GM19463 (cell line): ENCODE measurements around the gene SERPINA3.

Experiments used
- ATAC-seq: cut with Tn5 transposase; IDR thresholded peaks from one replicate; pipeline ENCODE4 v1.9.1; 2021; ENCODE audit warnings: mild to moderate bottlenecking, moderate library complexity; ENCODE audit not compliant: unreplicated experiment

Gene SERPINA3

GRCh38 chr14:94650806-94651805 is 38.9 kb downstream of the SERPINA3 start:
- ATAC-seq = no peak

GRCh38 chr14:94653321-94653720 is 41.1 kb downstream of the SERPINA3 start:
- ATAC-seq = no peak

GRCh38 chr14:94654071-94654861 is 42.1 kb downstream of the SERPINA3 start:
- no peak for ATAC-seq

GRCh38 chr14:94655169-94655710 is 43.0 kb downstream of the SERPINA3 start:
- ATAC-seq = no peak

GRCh38 chr14:94656043-94656442 is 43.9 kb downstream of the SERPINA3 start:
- ATAC-seq = no peak

- ATAC-seq = no peak
Measured at GRCh38 chr14:94659256-94659655, 47.1 kb downstream of the SERPINA3 start.

- no peak for ATAC-seq
Measured at GRCh38 chr14:94659901-94660300, 47.7 kb downstream of the SERPINA3 start.

- ATAC-seq = no peak
Measured at GRCh38 chr14:94660306-94660946, 48.2 kb downstream of the SERPINA3 start.

- no peak for ATAC-seq
Measured at GRCh38 chr14:94663538-94663937, 51.3 kb downstream of the SERPINA3 start.

- no peak for ATAC-seq
Measured at GRCh38 chr14:94663965-94664704, 51.9 kb downstream of the SERPINA3 start.

- no peak for ATAC-seq
Measured at GRCh38 chr14:94665121-94665520, 52.9 kb downstream of the SERPINA3 start.

GRCh38 chr14:94665544-94665943 is 53.4 kb downstream of the SERPINA3 start:
- no peak for ATAC-seq

GRCh38 chr14:94670692-94671285 is 58.6 kb downstream of the SERPINA3 start:
- no peak for ATAC-seq

- ATAC-seq = no peak
Measured at GRCh38 chr14:94671870-94672444, 59.8 kb downstream of the SERPINA3 start.

- ATAC-seq = no peak
Measured at GRCh38 chr14:94673071-94673470, 60.9 kb downstream of the SERPINA3 start.
